EL (cell line): Measurements from ENCODE around the gene FCGR3A.
"Not testable (repeated sequence)": the region's sequence is repeated elsewhere in the genome, so short reads cannot be mapped to it uniquely, and the experiment has no call there.

Experiments
- DNase-seq: peaks from one replicate; pipeline ENCODE4 v3.0.0-alpha.2; 2016

Gene FCGR3A

DNA sequence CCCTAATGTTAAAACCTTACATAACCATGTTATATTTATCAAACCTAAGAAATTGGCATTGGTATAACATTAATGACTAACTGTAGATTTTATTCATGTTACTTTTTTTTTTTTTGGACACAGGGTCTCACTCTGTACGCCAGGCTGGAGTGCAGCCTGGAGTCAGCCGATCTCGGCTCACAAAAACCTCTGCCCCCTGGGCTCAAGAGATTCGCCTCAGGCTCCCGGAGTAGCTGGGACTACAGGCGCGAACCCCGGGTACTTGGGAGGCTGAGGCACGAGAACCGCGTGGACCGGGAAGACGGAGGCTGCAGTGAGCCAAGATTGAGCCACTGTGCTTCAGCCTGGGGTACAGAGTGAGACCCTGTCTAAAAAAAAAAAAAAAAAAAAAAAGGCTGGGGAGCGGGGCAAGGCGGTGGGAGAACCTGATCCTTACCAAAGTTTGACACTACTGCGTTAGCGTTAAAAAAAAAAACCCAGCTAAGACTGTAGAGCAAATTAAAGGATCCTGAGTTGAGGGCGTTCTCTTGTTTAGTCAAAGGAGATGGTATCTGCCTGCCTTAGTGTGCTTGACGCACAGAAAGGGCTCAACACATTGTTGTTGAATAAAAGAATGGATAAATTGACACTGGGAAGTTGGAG is 20.0 kb downstream of the FCGR3A start:
- DNase-seq: not testable (repeated sequence)

DNA sequence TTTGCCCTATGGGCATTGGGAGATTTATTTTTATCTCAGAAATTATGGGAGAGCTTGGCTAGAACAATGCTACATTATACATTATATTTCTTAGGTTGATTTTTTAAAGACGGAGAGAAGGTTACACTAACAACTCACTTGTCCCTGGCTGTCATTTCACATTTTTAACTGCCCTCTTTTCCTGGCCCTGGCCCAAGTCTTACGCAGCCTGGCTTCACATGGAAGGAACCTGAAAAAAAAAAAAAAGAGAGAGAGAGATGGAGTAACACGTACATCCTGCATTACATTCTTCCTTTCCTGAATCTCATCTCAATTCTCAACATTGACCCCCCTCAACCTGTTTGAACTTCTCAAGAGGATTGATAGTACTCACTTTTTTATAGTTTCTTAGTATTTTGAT is 21.1 kb downstream of the FCGR3A start:
- DNase-seq: not testable (repeated sequence)

DNA sequence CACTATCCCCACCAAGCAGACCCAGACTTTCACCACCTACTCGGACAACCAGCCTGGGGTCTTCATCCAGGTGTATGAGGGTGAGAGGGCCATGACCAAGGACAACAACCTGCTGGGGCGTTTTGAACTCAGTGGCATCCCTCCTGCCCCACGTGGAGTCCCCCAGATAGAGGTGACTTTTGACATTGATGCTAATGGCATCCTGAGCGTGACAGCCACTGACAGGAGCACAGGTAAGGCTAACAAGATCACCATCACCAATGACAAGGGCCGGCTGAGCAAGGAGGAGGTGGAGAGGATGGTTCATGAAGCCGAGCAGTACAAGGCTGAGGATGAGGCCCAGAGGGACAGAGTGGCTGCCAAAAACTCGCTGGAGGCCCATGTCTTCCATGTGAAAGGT is 23.7 kb downstream of the FCGR3A start:
- not testable (repeated sequence) for DNase-seq

DNA sequence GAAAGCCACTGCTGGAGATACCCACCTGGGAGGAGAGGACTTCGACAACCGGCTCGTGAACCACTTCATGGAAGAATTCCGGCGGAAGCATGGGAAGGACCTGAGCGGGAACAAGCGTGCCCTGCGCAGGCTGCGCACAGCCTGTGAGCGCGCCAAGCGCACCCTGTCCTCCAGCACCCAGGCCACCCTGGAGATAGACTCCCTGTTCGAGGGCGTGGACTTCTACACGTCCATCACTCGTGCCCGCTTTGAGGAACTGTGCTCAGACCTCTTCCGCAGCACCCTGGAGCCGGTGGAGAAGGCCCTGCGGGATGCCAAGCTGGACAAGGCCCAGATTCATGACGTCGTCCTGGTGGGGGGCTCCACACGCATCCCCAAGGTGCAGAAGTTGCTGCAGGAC is 24.3 kb downstream of the FCGR3A start:
- DNase-seq: not testable (repeated sequence)

DNA sequence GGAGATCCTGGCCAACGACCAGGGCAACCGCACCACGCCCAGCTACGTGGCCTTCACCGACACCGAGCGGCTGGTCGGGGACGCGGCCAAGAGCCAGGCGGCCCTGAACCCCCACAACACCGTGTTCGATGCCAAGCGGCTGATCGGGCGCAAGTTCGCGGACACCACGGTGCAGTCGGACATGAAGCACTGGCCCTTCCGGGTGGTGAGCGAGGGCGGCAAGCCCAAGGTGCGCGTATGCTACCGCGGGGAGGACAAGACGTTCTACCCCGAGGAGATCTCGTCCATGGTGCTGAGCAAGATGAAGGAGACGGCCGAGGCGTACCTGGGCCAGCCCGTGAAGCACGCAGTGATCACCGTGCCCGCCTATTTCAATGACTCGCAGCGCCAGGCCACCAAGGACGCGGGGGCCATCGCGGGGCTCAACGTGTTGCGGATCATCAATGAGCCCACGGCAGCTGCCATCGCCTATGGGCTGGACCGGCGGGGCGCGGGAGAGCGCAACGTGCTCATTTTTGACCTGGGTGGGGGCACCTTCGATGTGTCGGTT is 24.8 kb downstream of the FCGR3A start:
- DNase-seq: not testable (repeated sequence)

DNA sequence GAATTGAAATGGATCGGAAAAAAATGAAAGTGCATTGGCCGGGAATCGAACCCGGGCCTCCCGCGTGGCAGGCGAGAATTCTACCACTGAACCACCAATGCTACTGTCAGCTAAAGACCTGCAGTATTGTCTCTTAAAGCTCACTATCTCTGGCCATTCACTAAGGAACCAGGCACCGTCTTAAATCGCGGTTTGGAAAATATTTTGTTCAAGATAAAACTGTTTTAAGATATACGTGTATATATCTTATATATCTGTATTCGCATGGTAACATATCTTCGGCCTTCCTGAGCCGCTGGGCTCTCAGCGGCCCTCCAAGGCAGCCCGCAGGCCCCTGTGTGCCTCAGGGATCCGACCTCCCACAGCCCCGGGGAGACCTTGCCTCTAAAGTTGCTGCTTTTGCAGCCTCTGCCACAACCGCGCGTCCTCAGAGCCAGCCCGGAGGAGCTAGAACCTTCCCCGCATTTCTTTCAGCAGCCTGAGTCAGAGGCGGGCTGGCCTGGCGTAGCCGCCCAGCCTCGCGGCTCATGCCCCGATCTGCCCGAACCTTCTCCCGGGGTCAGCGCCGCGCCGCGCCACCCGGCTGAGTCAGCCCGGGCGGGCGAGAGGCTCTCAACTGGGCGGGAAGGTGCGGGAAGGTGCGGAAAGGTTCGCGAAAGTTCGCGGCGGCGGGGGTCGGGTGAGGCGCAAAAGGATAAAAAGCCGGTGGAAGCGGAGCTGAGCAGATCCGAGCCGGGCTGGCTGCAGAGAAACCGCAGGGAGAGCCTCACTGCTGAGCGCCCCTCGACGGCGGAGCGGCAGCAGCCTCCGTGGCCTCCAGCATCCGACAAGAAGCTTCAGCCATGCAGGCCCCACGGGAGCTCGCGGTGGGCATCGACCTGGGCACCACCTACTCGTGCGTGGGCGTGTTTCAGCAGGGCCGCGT is 25.5 kb downstream of the FCGR3A start, which contains the start of gene HSPA6:
HSPA6 (plus strand) TSS at position 724 of the 925 bp plus-strand sequence; CDS start at position 843, 119 bp downstream.
- peak; percentile 79 for DNase-seq

DNA sequence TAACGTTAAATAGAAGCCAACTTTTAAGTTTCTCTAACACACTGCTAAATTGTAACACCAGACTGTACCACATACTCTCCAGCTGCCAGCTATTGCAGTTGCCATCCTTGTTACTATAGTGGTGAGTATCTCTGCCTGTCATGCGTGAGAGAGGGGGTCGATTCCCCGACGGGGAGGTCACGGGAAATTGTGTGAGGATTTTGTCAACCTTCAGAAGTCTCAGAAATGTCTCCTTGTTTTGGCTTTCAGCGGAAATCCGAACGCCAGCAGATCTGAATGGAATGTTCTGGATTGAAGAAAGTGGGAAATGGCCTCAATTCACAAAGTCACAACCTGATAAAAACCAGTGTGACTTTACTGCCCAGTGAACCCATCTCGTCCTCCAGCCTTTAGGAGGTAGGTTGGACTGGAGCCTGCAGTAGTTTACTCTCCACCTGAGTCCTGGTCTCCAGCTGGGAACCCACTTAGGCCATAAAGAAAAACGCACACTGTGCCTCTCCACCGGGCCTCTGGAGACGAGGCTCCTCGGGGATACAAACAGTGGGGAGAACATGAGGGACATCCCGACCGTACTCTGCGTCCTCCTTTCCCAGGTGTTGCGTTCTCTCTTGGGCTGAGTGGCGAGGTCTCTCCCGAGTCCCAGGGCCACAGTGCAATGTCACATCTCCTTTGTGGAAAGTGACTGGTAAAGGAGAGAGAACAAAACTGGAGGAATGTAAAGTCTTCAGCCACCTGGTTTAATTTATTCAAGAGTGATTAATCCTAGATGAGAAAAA is 26.4 kb downstream of the FCGR3A start:
- not testable (repeated sequence) for DNase-seq

DNA sequence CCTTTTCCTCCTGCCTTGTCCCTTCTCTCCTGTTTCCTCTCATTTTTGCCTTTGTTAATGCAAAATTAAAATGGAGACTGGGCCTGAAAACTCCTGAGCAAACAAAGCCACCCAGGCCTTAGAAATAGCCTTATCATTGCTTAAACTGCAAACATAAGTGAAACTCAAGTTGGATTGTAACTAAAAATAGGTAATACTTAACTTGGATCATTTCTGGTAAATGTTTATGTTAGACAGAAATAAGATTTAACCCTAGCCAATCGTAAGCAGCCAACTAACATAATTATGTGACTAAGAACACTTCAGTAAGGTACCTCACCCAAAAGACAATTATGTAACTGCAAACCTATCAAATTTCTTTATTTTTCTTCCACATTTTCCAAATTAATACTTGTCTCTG is 35.7 kb downstream of the FCGR3A start:
- DNase-seq: not testable (repeated sequence)

DNA sequence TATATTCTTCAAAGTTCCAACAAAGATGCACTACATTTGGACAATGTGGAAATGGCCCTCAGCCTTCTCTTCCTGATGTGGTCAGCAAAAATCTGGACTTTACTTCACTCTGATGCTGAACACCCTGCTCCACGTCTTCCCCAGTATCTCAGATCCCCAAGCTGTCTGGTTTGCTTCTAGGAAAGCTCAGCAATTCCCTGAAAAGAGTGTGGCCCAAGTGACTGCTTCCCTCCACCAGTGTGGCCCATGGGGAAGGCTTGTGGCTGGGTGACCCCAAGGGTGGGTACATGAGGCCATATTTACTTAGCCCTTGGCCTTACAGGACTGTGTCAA is 36.2 kb downstream of the FCGR3A start:
- DNase-seq: not testable (repeated sequence)

DNA sequence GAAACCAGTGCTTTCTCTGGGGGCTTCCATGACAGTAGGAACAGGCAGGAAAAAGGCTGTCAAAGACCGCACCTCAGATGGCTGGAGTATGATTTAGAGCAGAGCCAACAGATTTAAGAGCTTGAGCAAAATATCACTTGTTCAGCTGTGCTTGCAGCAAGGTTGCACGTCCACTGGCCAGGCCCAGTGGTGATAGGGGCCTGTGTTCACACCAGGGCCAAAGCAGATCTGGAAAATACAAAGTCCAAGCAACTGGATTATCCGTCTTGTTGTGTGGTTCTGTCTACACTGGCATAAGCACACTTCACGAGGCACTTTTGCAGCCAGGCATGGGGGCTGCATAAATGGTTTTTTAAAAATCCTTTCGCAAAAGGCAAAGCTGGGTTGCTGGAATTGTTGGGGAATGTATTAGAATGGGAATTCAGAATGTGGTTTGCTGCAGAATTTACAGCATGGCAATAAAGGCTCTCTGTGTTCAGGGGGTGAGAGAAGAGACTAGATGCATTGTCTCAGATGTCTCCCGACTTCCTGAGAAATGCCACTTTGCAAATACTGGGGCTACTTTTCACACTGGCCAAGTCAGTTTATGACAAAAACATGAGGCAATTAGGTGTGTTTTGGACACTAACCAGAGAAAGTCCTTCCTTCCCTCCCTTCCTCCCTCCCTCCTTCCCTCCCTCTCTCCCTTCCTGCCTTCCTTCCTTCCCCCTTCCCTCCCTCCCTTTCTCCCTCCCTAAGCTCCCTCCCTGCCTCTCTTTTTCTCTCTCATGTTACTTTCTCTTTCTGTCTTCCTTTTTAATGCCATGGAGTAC is 36.8 kb downstream of the FCGR3A start:
- DNase-seq: not testable (repeated sequence)

DNA sequence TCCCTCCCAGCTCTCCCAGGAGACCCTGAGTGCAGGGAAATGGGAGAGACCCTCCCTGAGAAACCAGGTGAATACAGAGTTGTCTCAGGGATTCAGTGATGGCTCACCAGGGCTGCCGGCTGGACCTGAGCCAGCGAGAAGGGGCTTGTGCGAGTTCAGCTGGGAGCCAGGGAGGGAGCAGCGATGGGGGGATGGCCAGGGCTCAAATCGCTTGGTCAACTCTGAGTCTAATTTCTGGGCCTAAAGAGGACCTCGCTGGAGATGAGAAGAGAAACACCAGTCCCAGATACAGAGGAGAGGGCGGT is 37.9 kb downstream of the FCGR3A start:
- no peak for DNase-seq

DNA sequence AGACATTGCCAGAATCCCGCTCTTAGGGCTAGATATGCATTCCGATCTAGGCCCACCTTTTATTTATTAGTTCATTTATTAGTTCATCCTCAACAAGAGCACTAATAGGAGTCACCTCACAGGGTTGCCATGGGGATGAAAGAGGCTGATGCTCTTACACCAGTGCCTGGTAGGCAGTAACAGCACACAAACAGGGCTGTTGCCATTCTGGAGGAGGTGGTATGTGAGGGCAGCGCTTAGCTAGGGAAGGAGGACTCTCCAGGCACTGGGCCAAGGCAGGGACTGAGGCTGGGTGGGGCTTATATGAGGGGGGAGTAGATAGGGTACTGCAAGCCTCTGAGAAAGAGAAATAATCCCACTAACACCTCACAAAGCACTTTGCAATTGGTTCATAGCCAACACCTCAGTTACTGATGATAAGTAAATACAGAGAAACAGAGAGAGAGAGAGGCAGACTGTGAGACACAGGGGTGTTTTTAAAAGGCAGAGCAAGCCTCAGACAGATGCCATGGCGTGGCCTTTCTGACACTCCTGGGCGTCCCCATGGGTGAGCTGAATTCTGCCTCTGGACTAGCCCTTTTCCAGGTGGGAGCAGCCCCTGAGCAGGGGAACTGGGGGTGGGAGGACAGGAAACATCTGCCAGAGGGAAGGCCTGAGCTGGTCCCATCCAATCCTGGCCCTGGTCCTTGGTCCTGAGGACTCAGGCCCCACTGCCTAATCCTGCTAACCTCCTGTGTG is 38.4 kb downstream of the FCGR3A start:
- DNase-seq: no peak

DNA sequence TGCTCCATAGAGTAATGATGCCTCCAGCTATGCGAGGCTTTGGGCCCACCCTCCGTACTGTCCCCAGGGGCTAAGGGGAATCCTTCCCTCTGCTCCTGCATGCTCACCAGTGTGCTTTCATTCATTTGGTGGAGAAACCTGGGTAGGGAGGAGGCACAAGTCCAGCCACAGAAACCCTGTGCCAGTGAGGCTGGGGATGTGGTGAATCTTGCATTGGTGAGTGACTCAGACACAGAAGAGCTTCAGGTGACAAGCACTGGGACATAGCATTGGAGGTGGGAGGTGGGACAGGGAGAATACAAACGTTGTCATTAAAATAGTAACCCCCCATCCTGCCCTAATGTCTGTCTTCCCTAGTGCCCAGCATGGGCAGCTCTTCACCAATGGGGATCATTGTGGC is 39.1 kb downstream of the FCGR3A start:
- no peak for DNase-seq

DNA sequence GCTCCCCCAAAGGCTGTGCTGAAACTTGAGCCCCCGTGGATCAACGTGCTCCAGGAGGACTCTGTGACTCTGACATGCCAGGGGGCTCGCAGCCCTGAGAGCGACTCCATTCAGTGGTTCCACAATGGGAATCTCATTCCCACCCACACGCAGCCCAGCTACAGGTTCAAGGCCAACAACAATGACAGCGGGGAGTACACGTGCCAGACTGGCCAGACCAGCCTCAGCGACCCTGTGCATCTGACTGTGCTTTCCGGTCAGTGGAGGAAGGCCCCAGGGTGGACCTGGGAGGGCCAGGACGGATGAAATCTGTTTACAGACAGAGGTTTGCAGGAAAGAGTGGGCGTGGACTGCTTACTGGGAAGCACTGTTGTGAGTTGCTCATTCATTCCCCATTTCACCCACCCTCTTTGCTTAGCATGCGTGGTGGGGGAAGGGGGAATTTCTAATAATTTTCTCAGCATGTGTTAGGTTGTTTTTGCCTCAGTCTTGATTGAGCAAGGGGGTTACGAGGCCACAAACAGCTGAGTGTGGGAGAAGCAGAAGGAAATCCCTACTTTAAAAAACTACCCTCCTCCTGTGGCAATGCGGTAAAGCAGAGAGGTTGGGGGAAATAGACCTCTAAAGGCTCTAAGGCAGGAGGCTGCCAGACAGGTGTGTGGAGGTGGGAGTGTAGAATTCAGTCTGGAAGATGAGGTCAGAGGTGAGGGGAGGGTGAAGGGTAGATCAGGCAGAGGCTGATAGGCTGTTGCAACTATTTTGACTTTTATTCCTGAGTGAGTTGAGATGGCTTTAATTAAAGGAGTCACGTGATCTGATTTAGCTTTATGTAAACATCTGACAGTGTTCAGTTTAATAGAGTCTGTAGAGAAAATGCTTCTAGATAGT is 43.0 kb downstream of the FCGR3A start:
- peak; percentile 20 for DNase-seq

DNA sequence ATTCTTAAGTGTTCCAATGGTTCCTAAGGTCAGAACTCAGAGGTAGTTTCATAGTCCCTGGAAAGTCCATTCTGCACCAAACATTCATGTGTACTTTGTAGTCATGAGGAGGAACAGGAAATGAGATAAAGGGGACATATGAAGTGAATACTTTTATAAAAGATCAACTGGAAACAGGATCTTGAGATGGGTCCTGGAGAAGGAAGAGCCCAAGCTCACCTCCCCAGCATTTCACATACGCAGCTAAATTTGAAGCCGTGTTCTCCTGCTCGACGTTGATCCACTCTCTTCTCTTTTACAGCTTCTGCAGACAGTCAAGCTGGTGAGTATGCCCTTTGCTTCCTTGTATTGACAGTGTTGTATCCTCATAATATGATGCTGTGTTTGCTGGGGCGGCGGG is 43.9 kb downstream of the FCGR3A start:
- no peak for DNase-seq

DNA sequence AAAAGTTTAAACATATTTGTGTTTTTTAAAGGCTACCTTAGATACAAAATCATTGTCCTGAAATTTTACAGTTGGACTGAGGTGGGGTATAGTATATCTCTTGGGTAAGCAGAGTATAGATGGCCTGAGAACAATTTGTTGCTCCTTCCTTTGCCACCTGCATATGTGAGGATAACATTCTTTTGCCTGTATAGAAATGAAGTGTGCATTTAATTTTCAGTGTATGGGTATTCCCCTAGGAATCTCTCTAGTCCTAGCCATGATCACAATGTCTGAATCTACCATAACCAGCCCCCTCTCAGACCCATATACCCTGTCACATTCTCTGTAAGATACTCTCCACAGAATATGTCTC is 46.2 kb downstream of the FCGR3A start:
- DNase-seq: no peak

DNA sequence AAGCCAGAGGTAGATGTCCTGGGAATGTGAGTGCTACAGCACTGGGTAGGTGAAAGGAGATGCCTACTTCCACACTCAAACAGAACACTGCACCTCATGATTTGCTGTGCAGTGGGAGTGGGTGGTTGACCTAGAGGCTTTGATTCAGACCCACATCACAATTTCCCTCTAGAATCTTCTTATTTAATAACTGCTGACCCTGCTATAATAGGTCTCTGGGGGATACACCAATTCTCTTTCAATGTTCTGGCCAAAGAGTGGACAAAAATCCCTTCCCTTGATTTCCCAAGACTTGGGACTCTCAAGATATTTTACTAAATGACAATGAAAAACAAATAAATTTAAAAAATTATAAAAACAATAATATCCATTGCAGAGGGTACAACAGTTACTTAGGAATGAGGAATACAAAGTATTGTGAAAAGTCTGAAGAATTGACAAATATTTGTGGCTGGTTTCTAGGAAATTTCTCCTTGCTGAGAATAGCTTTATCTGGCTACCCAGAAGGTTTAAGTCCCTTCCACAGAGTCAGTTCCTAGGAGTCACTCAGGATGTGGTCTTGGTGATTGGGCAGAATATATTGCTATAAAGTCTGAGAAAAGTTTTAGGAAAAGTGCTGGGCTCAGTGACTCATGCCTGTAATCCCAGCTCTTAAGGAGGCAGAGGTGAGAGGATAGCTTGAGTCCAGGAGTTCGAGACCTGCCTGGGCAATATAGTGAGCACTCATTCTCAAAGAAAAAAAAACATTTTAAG is 46.8 kb downstream of the FCGR3A start:
- peak; percentile 52 for DNase-seq

DNA sequence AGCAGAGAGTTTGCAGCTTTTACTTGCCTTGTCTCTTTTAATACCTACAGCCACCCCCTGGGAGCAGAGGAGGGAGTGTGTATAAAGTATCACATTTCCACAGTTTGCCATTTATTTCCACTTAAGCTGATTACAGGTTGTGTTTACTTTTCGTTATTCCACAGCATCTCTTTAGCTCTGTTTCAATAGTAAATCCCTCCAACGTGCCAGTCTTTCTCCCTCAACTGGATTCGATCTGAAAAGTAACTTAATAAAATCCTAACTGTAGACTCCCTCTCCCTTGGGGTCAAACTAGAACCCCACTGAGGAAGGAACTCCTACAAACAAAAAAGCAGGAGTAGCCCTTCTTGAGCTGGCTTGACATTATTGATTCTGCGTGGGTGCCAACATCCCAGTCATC is 47.4 kb downstream of the FCGR3A start:
- no peak for DNase-seq

DNA sequence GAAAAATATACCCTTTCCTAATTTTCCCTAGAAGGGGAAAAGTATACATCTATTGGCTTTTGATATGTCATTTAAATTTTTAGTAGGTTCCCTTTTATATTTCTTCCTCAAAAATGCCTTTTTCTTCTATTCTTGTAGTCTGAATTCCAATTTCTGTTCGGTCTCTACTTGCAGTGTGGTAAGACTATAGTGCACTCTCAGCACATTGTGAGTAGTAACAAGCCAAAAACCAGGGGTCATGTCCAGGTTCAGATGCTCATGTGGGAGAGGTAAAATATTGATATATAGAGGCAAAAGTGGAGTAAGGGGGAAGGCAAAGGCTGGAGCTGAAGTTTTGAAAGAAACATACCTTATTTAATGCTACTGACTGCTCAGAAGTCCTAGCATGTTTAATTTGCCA is 48.4 kb downstream of the FCGR3A start:
- DNase-seq: no peak
